ENCODE results near the gene LRRC32.

LRRC32 gene

DNA sequence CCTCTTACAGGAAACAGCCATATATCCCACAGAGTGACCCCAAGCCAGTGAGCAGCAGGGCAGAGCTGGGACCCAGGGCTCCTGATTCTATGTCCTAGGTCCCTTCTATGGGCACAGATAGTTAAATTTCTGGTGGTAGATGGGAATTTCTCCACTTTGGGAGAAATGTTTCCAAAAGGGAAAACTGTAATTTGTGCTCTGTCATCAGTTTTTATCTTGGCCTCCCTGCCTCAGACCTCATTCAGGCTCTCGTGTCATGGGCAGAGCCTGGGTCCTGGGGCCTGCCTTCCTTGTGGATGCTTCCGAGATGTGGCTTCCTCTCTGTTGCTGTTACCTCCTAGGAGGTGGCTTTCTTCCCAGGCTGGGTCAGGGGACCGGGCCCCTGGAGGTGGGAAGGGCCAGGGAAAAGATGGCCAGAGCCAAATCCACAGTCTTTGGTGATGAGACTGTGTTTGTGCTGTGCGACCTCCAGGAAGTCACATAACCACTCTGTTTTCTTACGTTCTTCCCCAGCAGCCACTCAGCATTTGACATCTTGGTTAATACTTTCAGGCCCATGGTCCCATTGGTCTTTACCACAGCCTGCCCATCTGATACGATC lies 8.6 kb downstream of the LRRC32 start:
- no peak for DNase-seq

DNA sequence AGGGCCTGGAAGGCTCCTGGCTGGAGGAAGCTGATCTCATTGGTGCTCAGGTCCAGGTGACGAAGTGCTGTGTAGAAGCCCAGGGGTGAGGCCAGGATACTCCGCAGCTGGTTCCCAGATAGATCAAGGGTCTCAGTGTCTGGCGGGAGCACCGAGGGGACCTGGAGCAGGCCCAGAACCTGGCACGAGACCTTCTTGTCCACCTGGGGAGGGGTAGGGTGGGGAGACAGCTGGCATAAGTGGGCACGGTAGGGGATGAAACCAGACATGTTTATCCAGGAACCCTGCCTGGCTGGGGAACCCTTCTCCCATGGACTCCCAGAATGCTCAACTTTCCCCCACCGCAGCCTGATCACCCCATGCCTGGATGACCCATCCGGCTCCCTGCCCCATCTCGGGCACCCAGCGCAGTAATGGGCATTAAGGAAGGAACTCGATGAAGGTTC lies 9.2 kb downstream of the LRRC32 start:
- DNase-seq, result no peak

DNA sequence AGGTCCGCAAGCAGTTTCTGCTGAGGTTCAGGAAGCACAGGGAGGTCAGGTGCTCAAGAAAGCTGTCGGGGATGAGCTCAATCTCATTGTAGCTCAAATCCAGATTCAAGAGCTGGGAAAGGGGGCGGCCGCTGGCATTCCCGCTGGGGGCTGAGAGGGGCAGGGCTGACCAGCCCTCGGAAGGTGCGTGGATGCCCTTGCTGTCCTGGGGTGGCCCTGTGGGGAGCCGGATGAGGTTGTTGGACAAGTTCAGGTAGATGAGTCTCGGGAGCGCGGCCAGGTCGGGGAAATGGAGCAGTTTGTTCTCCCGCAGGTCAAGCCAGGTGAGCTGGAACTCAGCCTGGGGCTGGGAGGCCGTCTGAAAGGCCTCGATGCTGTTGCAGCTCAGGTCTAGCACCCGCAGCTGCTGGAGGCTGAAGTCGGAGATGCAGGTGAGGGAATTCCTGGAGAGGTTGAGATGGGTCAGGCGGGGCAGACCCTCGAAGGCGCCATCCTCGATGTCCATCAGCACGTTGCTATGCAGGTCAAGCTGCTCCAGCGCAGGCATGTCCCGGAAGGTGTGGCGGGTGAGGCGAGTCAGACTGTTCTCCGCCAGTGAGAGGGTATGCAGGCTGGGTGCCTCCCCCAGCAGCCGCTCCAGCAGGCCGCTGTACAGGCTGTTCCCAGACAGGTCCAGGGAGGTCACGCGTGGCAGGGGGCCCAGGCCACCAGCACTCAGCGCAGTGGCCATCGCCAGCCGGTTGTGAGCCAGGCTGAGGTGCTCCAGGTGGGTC lies 9.8 kb downstream of the LRRC32 start:
- DNase-seq, result no peak

DNA sequence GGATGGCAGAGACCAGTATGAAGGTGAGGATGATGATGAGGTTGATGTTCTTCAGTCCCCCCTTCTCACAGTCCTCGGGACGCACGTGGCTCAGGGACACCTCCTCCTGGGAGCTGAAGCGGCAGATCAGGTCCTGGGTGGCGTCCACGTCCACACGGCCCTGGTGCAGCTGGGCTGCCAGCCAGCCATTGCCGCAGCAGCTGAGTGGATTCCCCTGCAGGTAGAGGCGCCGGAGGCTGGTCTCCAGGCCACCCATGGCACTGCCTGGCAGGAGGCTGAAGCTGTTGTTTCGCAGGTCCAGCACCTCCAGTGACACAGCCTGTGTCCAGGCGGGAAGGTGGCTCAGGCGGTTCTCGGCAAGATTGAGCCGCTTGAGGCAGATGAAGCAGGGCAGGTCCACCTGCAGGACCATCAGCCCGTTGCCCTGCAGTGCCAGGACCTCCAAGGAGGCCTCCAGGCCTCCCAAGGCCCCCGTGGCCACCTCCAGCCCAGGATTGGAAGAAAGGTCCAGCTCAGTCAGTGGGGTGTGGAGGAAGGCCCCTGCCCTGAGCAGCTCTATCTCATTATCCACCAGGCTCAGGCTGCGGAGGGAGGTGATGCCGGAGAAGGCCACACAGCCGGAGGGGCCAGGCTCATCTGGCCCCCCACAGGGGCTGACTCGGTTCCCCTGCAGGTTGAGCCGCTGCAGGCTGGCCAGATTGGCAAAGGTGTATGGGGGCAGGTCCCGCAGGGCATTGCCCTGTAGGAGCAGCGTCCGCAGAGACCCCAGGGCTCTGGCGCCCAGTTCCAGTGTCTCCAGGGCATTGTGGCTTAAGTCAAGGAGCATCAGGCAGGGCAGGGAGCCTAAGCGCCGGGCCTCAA lies 10.6 kb downstream of the LRRC32 start:
- no peak for DNase-seq

DNA sequence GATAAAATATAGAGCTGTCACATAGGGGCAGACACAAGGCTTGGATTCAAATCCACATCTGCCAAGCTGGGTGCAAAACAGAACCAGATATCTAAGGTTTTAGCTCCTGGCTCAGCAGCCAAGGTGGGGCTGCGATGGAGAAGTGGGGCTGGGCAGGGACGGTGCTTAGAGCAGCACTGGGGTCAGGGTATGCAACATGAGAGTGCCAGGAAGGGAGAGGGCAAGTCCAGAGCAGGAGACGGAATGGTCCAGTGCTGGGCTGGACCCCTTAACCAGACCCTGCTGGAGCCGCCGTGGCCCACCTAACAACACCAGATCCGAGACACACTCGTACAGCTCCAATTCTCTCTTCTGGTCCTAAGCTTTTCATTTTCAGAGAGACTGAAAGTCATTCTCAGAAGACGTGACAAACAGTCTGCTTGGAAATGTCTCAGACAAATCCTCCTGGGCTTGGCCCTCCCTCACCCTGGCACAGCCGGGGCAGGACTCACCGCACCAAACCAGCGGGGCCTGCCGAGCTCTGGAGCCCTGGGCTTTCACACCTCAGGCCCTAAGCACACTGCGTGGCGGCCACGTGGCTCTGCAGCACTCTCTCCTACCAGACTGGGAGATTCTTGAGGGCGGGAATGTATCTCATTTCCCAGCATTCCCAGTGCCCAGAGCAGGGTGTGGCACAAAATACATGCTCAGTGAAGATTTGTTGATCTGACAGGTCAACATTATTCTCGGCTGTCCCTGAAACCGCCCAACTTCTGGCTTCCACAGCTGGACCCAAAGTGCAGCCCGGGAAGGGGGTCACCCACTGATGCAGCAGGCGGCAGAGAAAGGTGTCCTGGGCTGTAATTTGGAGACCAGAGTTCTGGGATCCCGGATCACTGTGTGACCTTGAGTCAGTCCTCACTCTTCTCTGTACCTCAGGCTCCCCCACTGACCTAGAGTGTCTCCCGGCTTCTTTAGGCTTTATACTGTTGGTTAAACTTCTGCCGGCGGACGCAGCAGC lies 11.6 kb downstream of the LRRC32 start:
- no peak for DNase-seq

DNA sequence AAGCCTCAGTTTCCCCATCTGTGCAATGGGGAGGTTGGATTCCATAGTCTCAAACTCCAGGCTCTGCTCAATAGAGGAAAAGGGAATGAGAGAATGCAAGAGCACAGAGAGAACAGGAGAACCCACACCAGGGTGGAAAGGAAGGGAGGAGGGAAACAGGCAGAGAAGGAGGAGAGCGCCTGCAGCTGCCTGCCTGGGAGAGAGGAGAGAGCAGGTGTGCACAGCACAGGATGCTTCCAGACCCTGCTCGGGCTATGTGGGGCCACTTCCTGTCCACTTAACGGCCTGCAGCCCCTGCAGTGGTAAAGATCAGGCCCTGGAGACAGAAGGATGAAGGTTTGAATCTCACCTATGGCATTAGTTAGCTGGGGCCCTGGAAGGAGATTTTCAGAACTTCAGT lies 12.3 kb downstream of the LRRC32 start:
- DNase-seq, result no peak

DNA sequence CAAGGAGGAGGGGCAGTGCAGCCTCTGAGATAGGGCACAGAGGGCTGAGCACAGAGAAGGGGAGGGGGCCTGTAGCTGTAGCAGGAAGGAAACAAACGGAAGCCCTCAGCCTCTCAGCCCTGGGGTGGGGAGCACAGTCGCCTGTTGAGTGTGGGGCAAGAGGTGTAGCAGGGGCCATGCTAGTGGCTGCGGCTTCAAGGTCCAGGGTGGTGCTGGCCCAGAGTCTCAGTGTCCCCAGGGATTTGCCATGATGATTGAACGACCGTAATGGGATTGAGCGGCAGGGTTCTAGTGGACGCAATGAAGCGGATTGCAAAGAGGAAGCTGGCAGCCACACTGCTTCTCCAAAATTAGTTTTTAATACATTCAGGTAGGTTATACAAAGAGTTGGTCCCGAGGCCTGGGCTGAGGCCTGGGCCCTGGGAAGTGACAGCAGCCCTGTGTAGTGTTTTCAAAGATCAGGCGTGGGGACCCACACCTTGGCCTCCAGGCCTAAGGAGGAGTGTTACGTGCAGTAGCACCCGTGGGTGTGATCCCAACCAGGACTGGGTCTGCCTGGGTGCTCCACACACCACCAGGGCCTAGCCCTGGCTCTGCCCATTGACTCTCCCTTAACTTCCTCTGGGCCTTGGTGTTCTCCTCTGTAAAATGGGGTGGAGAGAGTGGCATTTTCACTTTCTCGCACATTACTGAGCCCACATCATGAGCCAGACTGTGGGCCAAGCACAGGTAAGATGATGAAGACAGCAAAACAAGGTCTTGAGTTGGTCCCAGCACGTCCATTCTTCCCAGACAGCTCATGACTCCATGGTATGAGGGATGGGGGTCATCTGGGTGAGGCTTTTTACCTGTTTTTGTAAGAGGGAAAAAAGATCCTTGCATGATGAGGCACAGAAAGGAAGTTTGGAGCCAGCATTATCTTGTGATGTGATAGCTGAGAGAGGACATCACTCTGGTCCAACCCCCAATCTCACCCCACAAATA lies 13.1 kb downstream of the LRRC32 start:
- DNase-seq, result no peak

DNA sequence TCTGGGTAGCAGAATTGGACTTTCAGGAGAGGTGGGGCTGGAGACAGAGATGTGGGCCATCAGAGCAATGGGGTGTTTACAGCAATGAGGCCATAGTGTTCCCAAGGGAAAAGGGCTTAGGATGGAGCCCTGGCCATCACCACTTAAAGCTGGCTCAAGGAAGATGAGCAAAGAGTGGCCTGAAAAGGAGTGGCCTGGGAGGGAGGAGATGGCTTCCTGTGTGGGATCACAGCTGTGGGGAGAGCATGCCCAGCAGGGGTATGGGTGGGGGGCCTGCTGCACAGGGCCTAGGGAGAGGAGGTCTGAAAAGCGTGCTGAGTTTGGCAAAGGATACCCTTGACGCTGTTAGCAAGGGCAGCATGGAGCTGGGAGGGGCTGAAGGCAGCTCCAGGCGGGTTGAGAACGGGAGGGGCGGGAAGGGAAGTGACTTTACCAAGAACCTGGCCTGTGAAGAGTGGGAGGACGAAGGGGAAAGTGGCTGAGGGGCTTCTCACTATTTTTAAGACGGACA lies 13.9 kb downstream of the LRRC32 start:
- no peak for DNase-seq

DNA sequence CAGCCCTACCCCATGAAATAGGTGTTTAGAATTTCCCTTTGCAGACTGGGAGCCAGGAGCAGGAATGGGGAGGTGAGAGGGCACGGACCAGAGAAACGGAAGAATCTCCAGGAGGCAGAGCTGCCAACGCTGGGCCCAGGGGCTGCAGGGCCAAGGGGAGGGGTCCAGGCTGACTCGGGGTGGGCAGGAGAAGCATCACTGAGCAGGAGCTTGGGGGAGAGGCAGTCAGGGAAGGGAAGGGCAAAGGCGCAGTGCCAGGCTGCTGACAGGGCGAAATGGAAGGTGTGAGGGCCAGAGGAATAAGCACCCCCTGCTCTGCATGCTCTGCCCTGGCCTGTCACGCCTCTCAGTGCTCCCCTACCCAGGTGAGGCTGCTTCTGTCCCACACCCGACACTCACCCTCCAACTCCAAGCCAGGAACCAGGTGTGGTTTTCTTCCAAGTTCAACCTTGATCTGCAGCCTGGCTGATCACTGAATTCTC lies 14.5 kb downstream of the LRRC32 start:
- no peak for DNase-seq

DNA sequence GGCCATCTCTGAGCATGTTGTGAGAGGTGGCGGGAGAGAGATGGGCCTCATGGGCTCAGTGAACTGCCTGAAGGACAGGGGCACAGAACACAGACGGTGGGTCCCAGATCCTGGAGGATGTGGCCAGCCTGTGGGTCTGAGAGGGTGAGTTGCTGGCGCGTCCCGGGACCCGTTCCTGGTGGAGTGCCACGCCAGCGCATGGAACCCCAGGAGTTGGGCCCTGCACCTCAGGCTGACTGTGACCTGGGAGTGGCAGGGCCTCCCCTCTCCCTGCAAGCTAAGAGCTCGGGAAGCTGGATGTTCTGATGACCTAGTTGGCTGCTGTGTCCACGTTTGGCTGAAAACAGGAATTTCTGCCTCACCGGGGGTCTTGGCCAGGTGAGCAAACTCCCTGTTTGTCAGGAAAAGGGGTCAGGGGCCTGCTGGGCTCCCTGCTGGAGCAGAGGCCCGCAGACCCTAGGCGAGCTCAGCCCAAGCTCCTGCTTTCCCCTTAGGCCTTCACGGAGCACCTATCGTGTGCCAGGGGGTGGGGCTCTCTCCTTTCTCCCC lies 15.0 kb downstream of the LRRC32 start:
- DNase-seq, result no peak

DNA sequence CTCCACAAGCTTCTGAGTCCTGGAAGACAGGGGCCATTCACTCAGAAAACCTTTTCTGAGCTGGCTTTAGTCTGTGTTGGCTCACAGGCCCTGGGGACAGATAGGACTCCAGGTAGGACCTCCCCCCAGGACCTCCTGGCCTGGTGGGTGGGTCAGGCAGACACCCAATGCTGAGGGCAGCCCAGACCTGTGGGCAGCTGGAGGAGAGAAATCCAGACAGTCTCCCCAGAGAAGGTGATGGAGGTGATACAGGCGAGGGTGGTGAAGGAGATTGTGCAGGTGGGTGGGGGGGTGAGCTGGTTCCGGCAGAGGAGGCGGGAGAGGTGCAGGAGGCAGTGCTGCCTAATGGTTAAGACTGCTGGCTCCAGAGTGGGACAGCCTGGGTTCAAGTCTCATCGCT lies 15.6 kb downstream of the LRRC32 start:
- no peak for DNase-seq

DNA sequence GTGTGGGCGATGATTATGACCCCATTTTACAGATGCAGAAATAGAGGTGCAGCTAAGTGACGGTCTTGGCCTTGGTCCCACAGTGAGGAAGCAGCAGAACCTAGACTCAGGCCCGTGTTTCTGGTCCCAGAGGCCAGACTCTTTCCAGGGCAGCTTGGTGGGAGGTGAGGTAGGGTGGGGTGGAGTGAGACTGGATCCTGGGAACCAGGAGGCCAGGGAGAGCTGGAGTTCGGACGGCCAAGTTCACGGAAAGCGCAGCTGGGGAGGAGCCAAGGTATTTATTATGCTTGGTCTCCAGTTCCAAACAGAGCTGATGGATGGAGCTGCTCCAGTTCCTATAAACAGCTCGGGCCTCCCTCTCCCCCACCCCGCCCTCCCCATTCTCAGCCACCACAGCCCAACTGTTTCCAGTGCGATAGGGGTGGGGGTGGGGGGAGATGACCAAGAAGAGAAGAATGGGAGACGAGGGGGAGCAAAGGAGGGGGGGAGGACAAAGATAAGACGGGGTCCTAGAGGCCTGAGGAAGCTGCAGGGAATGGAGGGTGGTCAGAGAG lies 16.2 kb downstream of the LRRC32 start:
- no peak for DNase-seq

DNA sequence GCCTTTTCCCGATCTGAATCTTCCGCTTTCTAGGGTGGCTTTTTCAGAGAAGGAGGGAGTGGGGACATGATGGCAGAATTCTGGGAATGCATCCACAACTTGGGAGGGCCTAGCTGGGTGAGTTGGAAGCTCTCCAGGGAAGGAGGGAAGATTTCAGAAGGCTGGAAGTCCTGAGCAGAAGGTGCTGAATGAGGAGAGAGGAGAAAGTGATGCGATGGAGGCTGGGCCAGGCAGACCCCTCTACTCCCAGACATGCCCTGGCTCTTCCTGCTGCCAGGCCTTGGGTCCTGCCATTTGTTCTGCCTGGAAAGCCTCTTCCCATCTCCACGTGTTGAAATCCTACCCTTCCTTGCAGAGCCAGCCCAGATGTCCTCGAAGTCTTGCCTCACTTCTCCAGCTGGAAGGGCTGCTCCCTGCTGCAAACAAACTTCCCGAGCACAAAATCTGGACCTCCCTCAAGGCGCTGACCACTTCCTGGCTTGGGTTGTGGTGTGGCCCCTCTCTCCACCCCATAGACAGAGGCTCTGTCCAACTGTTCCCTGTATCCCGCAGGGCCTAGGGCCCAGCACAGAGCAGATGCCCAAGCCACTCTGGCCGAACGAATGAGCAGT lies 16.8 kb downstream of the LRRC32 start:
- no peak for DNase-seq

DNA sequence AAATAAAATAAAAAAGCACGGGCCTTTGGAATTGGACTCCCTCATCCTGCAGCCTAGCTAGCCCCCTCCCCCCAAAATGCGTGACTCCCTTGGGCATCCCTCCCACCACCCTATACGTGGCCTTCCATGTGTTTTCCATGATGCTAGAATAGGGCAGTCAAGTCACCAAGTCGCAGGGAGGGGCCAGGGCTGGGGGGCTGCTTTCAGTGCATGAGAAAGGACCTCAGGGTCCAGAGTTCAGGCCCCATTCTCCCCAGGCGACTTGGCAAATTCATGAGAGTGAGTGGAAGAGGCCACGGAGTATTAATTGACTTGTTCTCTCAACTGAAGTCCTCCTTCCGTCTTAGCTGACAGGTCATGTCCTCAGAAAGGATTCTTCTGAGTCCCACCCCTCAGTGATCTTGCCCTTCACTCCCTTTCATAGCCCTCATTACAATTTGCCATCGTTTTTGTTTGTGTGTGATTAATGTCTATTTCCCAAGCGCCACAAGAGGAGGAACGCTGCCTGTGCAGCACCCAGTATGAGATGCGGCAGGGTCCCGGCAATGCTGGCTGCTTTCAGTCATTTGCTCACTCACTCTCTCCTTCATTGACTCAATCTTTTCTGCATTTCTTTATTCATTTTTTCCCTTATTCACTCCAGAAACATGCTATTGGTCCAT lies 17.4 kb downstream of the LRRC32 start:
- no peak for DNase-seq

DNA sequence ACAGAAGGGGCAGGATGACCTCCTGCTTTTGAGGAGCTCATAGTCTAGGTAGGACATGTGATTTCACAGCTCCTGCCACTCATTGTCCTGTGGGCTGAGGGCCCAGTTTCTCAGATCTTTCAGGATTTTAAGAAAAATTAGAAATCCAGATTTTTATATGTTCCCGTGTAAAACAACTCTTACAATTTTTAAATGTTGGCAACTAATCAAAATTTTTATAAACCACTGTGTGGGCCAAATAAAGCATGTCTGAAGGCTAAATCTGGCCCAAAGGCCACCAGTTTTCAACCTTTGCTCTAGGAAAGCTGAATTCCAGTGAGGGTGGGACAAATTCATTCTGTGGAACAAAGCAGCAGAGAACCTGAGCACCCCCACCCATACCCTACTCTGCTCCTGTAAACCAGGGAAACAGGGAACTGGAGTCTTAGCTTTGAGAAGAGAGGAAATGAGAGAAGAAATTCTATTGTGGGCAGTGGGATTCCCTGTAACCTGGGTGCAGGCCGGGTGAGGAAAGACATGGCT lies 20.6 kb downstream of the LRRC32 start:
- no peak for DNase-seq

DNA sequence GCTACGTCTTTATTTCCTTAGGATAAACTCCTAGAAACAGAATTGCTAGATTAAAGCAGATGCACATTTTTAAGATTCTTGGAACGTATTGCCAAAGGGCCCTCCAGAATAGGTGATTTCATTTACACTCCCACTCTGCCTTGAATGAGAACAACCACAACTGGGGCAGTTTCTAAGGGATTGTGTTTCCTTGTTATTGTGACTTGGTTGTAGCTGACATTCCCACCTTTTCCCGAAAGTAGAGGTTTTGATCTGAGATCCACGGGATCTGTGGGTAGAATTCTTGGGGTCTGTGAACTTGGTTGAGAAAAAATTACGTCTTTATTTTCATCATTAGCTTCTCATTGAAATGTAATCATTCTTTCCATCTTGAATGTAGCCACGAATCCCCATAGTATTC lies 21.5 kb downstream of the LRRC32 start:
- no peak for DNase-seq

DNA sequence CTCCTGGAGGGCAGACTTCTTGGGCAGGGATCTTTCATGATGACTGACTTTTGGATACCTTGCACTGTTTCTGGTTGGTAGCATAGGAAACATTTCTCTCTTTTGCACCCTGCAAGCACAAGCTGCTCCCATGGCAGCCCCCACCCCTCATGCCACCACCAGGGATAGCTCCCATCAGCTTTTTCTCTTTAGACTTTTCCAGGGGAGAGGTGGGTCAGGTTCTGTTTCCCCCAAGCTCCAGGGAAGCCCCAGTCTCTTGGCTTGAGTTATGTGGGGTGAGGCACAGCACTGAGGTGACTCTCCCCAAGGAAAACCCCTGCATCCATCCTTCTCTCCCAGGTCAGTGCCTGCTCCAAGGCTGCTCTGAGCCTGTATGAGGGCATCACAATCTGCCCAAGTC lies 22.5 kb downstream of the LRRC32 start:
- no peak for DNase-seq

DNA sequence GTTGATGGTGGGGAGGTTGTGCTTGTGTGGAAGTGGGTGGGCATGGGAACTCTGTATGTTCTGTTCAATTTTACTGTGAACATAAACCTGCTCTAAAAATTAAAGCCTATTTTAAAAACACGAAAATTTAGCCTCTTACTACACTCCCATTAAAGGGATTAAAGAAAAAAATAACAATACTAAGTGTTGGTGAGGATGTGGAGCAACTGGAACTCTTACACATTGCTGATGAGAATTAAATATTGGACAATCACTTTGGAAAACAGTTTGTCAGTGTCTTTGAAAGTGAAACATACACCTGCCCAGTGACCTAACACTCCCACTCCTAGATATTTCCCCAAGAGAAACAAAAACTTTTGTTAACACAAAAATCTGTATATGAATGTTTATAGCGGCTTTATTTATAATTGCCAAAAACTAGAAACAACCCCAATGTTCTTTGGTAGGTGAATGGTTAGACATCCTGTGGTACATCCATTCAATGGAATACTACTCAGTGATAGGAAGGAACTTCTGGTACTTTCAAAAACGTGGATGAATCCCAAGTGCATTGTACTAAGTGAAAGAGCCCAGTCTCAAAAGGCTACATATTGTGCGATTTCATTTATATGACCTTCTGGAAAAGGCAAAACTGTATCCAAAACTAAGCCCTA lies 23.5 kb downstream of the LRRC32 start:
- DNase-seq, result no peak

All from activated naive CD4-positive, alpha-beta T cell treated with anti-CD3 and anti-CD28 coated beads, Interleukin-2, amount 50 U/mL, for 16 hours (primary cell).